HL-60/S4 treated with phorbol 12-myristate 13-acetate at 8.2 ng/mL for 4 days and 3 days (cell line): ENCODE results near the gene SLC6A5.

Experiments
- in situ Hi-C: fragments of 300-500 bp; cut with MboI; formaldehyde crosslinking; loops from 2 replicates; pipeline ENCODE4 v1.15.0; 2022; ENCODE audit warnings: low sequenced_read_pairs

Gene SLC6A5

DNA sequence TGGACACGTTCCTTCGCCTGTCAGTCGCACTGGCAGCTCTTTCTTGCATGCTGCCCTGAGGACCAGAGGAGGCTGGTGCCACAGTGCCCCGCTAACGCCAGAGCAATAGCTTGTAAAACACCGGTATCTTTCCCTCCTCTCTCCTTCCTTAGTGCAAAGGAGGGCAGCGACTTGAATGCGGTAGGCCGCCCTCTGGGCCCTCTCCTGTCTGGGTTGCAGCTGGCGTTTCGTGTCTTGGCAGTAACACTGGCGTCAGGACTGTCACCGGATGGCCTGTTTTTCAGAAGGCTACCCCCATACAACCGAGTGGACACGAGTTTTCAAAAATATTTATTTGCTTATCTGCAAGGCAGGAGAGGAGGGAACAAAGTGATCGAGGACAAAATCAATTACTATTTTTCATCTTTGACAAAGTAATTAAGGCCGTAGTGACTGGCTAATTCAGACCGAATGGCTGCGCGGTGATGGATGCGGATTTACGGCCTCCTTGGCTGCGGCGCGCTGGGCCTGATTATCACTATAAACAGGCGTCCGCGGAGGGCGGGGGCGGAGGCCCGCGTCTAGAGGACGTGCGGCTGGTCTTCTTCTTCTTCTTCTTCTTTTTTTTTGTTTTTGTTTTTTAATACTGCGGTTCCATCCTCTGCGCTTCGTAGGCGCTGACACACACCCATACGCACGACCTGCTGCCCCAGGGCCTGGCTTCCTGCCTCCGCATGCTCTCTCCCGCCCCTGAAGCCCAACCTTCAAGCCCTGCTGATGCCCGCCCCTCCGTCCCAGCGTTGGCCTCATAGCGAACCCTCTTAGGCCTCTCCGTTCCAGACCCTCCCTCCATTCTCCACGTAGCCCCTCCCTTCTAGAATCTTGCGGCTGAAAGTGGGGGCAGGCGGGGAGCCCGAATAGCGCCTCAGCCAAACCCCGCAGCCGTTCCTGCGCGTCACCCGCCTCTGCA is 2.9 kb upstream of the SLC6A5 start:
- in situ Hi-C loops: no loop called here

DNA sequence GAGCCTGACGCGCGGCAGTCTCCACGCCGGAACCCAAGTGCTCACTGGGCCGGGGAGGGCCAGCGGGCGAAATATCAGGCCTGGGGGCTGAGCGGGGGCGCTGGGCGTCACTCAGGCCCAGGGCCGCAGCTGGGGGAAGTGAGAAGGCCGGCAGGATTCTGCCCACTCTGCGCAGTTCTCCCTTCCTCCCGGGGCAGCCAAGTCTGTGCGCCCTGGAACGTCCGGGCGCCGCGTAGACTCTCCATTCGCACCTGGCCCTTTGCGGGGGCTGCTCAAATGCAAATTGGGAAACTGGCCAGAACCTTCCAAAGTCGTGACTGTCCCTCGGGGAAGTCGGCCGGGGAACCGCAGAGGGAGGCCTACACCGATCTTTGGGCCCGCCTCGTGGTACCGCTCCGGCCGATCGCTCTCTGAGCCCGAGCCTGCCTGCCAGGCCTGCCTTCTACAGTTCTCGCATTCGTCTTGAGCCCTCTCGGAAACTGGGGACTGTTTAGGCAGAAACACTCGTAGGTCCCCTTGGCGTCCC is 2.2 kb upstream of the SLC6A5 start:
- in situ Hi-C loops: no loop called here

DNA sequence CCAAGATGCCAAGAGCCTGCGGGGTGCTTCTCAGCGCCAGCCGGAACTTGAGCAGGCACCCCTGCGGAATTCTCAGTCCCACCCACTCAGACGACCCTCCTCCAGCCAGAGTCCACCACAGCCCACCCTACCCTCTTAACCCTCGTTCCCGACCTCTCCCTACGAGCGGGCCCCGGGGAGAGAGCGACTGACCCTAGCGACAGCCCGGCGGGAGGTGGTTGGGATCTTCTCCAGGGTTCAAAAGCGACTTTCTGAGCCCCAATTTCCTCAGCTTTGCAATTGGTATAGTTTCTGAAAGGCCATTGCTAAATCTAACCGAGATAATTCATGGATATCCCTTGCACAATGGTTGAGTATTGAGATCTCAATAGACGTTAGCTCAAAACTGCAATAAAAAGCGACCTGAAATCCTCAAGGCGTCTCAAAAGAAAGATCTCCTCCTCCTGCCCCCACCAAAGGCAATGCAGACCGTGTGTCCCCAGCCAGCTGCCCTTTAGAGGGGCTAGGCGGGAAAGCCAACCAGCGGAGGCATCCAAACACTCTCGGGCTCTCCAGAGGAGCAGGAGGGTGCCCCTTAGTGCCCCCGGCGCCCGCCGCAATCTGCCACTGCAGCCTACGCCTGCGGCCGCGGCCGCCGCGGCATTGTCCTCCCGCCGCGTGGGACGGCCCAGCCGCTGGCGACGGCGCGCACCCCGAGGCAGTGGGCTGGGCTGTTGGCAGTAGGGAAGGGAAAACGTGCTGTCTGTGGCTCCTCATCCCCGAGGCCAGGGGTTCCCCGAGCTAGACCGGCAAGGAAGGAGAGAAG is 1.5 kb upstream of the SLC6A5 start:
- in situ Hi-C loops: no loop called here

DNA sequence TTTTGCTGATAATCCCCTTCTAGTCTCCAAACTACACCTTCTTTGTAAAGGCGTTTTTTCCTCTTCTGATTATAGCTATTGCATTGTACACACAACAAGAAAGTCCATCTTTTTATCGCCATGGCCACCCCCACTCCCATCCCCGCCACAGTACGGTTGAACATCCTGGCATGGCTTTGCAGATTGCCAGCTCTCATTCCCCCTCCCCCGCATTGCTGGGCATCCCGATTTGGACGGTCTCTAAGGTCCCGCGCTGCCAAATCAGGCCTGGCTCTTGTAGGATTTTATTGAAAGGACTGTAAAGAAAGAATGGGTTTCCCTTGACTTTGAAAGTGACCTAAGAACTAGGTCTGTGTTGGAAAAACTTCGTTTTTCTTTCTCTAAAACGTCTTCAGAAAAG is 916 bp upstream of the SLC6A5 start:
- in situ Hi-C loops: no loop called here

DNA sequence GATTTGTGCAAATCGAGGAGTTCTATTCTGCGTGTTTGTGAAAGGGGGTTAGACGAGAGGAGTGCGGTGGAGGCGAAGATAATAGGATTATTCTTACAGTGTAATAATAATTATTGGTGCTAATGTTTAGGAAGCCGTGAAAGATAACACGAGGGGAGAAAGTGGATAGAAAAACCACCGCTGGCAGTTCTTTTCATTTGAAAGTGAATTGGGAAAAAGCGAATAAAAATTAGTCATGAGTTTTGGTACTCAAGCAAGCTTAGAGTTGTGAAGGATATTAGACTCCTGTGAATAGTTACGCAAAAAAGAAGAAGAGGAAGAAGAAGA is 575 bp downstream of the SLC6A5 start:
- in situ Hi-C loops: no loop called here

DNA sequence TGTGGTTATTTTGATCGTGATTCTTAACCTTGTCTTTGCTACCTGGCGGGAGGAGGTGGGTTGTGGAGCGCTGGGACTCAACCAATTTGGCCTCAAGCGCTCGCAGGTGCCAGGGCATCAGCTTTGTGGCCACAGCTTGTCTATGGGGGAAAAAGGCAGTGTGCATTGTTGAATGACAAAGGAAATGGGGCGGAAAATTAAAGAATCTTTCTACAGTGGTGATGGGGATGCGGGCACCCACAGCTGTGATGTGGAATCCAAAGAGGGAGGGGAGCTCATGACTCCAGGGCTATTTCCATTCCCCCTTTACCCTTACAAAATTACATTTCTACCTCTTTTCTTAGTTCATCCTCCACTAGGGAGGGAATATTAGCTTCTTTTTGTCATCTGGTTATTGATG is 1.1 kb downstream of the SLC6A5 start:
- in situ Hi-C loops: no loop called here

DNA sequence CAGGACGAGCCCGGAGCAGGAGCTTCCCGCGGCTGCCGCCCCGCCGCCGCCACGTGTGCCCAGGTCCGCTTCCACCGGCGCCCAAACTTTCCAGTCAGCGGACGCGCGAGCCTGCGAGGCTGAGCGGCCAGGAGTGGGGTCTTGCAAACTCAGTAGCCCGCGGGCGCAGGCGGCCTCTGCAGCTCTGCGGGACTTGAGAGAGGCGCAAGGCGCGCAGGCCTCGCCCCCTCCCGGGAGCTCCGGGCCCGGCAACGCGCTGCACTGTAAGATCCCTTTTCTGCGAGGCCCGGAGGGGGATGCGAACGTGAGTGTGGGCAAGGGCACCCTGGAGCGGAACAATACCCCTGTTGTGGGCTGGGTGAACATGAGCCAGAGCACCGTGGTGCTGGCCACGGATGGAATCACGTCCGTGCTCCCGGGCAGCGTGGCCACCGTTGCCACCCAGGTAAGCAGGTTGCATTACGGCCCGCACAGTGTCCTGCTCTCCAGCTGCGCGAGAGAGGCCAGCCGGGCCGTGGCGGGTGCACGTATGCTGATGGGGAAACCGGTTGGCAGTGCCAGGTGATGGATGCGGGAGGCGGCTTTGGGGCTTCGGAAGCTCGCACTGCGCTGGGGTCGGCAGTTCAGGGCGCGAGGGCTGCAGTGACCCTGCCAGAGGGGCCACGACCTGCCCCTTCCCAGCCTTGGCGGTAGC is 2.0 kb downstream of the SLC6A5 start:
- in situ Hi-C loops: no loop called here

DNA sequence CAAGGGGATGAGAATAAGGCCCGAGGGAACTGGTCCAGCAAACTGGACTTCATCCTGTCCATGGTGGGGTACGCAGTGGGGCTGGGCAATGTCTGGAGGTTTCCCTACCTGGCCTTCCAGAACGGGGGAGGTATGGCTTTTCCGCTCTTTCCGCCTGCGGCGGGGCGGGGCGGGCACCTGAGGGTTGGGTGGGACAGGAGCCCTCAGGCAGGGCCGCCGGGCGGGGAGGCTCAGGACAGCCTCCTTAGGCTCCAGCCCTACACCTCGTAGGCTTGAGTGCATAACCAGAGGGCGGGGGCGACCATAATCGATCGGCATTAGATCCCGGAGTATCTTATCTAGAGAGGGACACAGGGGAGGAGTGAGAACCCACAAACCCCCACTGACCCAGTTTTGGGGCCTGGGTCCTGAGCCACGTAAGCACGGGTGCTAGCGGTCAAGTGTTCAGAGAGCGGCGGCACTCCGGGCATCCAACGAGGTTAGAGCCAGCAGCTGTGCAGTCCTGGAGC is 4.9 kb downstream of the SLC6A5 start:
- in situ Hi-C loops: no loop called here

DNA sequence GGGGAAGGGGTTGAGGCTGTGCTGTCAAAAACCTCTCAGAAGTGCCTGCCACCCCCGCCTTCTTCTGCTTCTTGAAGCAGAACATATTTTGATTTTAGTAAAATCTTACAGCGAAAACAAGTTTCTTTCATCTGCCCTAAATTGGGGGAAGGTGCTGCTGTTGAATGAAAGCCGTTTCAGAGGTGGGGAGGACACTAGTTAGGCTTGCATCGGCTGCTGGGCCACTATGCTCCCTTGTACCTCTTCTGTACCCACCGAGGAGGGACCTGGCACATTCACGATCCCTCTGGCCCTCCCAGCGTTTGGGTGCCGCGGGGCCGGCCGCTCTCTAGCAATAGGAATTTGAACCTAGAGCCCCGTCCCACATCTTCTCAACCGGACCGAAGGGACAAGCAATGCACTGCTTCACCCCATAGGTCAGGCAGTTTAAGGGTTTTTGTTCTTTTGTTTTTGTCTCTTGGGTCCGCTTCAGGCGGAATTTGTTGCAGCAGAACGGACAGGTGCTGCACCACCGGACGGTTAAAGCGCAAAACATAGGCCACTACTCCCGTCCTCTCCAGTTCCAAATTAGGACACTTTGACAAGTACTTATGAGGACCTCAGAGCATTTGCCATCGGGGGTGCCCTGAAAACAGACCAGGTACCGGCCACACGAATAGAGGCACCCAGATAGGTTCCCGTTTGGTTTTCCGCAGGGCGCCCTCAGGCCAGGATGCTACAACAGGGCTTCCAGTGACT is 5.6 kb downstream of the SLC6A5 start:
- in situ Hi-C loops: no loop called here

DNA sequence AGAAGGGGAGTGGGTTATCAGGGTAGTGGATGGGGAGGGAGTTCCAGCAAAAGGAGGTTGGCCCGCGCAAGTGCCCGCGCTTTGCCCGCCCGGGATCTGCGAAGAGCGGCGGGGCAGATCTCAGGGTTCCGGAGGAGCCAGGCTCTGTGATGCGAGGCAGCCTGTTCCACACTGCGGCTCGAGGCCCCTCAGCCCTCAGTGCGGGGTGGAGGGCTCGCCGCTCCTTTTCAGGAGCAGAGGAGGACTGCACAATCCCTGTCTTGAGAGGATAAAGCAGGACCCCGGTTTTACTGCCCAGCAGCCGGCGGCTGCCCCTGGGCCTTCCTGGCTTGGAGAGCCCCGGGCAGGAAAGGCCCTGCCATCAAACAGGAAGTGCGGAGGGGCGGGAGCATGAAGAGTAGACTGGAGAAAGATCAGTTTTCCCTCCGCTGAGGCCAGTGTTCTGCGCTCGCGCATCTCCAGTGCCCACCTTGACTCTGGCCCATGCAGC is 6.2 kb downstream of the SLC6A5 start:
- in situ Hi-C loops: no loop called here

DNA sequence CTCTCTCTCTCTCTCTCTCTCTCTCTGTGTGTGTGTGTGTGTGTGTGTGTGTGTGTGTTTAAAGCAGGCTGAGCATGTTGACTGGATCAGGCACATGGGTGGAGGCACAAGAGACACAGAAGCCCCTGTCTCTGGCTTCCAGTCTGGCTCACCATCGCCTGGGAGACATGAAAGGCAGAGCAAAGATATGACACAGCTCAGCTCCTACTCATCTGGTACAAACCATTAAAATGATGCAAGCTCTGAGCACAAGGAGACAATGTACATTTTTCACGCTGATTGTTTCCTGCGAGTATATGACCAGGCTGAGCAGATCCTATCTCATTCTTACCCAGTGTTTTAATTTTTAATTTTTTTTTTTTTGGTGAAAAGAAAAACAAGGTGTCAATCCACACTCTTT is 9.5 kb downstream of the SLC6A5 start:
- in situ Hi-C loops: no loop called here

DNA sequence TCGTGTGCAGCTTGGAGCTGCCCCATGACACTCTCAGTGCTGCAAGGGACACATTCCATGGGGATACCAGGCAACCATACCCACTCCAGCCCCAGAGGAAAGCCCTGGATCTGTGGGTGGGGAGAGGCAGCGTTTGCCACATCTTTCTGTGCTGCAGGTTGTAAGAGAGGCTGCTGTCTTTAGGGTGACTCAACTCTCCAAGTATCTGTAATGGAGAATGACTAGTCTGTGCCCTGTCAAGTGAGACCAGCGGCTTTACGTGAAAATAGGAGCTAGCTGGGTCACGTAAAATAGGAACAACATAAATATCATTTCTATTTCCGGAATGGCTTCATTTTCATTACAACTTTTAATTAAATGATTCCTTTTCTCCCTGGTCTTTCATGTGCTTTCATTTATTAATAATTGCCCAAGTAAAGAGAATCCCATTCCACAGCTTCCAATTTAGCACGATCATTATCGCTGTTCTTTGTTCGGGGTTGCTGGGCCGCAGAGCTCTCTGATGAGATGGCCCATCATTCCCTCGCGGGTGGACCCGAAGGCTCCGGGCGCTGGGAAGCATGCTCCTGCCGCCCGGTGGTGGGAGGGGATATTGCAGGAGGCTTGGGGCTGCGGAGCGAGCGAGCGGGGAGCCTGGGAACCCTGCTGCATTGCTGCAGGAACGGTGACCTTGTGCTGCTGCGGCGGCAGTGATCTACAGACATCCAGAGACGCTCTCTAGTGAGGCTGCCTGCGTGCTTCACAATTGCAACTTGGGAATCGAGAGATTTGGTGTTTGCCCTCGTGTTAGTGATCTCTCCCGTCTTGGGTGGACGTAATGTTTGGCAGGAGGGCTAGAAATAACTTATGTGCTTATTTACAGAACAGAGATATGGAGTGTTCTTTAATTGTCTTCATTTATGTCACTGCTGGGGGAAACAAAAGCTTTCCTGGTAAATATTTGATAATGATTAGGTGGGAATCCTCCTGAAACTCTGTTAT is 10.6 kb downstream of the SLC6A5 start:
- in situ Hi-C loops: no loop called here

DNA sequence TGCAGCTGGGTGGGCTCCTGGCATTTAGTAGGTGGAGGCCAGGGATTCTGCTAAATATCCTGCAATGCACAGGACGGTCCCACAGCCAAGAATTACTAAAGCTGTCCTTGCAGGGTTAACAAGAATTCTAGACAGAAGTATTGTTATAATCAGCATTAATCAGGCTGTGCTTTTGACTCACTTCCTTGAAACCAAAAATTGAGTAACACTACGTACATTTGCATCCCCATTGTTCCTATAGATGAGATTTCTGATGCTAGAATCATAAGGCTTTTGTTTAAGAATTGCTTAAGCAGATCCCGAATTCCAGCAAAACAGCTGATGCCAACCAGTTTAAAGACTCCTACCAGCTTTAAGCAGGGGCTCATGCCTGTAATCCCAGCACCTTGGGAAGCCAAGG is 11.4 kb downstream of the SLC6A5 start:
- in situ Hi-C loops: no loop called here

DNA sequence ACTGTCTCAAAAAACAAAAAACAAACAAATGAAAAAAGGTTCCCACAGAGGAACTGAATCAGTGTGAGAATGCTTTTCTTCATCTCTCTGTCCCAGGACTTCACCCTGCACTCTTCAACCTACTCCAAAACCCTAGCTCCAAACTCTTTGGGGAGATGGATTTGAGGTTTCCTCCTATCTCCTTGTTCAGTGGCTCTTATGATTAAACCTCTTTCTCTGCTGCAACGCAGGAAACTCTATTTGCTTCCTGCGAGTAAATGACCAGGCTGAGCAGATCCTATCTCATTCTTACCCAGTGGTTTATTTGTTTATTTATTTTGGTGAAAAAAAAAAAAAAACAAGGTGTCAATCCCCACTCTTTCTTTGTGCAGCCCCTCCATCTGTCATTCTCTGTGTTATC is 12.0 kb downstream of the SLC6A5 start:
- in situ Hi-C loops: no loop called here

DNA sequence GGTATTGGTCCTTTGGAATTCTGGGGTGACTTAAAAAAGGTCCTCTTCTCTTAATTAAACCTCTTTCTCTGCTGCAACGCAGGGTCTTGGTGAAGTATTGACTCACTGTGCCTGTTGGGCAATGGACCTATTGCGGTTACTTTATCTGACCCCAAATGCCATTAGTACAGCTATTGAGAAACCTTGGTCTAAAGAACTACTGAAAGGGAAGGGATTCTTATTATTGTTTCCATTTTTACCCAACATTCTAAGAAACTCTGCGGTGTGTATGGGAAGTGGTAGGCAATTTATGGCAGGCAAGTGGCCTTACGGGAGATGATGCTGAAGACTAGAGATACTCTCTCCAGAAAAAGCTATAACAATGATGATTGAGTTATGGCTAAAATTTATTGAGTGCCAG is 12.5 kb downstream of the SLC6A5 start:
- in situ Hi-C loops: no loop called here

DNA sequence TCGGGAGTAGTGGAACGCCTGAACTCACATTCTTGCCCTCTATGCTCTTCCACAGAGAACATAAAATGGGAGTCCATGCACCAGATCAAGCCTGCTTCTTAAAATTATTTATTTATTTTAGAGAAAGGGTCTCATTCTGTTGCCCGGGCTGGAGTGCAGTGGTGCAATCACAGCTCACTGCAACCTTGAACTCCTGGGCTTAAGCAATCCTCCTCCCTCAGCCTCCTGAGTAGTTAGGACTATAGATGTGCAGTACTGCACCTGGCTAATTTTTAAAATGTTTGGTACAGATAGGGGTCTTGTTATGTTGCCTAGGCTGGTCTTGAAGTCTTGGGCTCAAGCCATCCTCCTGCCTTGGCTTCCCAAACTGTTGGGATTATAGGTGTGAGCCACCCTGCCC is 13.0 kb downstream of the SLC6A5 start:
- in situ Hi-C loops: no loop called here

DNA sequence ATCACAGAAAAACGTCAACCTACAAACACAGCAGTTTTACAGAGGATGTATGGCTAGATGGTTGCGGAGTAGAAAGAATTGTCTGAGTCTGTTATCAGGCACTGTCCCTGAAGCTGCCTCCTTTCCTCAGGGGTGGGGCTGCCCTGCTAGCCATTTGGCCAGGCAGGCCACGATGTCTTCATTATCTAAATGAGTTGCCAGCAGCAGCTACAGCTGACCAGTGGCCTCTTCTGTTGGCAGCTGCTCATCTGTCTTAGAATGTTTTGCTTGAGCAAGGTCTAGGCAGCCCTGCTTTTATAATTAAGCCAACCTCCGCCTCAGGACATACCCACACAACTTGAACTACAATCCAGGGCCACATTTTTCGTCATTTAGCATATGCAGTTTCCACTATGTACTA is 17.5 kb downstream of the SLC6A5 start:
- in situ Hi-C loops: no loop called here

DNA sequence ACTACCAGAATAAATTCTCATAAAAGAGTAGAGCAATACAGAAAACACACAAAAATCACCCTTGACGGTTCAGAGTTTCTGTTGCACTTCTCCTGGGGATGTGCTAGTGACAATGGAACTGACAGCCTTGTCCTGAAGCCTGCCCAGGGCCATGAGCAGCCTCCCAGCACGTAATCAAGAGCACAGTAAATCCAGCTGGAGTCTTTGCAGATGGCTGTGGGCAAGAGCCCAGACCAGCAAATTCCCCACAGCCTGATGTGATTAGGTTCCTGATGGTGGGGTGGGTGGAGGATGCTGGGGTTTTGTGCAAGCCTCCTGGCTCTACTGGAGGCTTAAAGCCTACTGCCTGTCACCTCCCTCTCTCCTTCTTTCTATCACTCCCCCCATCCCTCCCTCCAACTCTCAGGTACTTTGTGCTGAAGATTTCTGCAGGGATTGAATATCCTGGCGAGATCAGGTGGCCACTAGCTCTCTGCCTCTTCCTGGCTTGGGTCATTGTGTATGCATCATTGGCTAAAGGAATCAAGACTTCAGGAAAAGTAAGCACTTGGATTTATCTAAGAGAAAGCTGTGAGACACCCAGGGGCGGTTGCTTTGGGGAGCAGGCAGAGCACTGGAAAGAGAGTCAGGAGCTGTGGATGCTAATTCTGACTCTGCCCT is 18.1 kb downstream of the SLC6A5 start:
- in situ Hi-C loops: no loop called here

DNA sequence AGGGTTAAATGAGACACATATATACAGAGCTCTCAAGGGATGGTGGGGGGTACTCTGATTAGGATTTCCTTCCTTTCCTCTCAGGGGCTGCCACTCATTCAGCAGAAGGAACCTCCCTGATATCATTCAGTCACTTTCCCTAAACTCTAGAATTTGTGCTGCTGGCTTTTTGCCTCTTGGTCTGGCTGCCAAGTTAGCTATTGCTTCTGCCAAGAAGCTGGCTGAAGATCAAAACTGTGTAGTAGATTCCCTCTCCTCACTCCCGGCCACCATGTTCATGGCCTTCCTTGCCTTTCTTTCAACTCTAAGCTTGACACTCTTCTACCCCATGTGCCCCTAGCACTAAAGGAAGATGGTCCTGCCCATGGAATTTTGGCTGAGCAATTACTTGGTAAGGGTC is 18.7 kb downstream of the SLC6A5 start:
- in situ Hi-C loops: no loop called here
